Measurements from ENCODE around the gene RASGRP2.

The RASGRP2 gene

DNA sequence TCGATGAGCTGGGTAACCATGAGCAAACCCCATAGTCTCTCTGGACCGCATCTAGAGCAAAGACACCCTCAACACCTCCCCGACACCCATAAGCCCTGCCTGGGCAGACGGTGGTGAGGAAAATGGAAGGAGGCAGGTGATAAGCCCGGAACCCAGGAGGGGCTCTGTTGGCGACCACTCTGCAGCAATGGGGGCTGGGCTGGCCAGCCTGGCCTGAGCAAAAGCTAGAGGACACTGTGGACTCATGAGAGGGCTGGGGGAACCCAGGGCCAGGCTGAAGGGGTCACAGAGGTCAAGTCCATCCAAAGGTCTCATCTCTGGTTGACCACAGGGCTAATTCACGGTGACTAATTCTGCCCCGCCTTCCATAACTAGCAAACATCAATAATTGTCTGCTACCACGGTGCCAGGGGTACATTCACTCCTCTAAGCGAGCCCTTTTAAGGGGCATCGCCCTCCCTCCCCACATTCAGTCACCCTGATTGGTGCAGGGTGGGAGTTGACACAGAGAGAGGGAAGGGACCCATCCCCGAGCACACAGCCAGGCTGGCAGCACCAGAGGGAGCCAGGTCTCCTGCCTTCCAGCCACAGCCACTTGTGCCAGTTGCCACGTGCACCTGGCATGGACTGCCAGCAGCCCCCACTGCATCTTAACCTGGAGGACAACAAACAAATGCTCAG lies 11.9 kb upstream of the RASGRP2 start:
- FAIRE-seq, result no peak

DNA sequence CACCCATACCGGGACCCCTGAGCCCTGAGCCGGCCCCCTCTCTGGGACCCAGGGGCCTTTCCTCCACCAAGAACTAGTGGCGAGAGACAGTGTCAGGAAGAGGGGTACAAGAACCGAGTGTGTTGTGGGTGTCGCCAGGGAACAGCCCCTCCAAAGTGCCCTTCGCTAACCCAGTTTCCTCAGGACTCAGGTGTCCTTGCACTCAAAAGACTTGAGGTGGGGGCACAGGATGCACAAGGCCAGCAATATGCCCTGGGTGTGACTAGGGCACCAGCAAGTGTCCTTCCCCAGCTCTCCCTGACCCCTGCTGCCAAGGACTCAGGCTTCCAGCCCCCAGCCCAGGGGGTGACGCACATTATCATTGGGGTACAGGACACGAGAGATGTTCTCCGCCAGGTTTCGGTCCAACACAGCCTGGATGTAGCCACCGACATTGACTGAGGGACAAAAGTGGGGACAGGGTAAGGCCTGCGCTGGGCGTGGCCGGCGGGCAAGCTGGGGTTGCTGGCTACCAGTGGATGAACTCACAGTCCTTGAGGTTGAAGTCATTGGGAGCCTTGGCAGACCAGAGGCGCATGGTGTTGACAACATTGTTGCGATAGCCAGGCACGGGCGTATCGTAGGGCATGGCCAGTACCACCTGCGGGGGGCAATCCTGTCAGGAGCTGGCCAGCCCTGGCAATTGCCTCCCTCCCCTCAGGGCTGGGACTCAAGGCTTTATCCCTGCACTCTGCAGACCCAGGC lies 11.1 kb upstream of the RASGRP2 start:
- no peak for FAIRE-seq

- FAIRE-seq, result no peak
These were observed 10.4 kb upstream of the RASGRP2 start for GRCh38 chr11:64754124-64754918.

GRCh38 chr11:64753380-64754123 lies 9.6 kb upstream of the RASGRP2 start:
- FAIRE-seq, result no peak

GRCh38 chr11:64753019-64753379 lies 9.1 kb upstream of the RASGRP2 start:
- FAIRE-seq, result no peak

DNA sequence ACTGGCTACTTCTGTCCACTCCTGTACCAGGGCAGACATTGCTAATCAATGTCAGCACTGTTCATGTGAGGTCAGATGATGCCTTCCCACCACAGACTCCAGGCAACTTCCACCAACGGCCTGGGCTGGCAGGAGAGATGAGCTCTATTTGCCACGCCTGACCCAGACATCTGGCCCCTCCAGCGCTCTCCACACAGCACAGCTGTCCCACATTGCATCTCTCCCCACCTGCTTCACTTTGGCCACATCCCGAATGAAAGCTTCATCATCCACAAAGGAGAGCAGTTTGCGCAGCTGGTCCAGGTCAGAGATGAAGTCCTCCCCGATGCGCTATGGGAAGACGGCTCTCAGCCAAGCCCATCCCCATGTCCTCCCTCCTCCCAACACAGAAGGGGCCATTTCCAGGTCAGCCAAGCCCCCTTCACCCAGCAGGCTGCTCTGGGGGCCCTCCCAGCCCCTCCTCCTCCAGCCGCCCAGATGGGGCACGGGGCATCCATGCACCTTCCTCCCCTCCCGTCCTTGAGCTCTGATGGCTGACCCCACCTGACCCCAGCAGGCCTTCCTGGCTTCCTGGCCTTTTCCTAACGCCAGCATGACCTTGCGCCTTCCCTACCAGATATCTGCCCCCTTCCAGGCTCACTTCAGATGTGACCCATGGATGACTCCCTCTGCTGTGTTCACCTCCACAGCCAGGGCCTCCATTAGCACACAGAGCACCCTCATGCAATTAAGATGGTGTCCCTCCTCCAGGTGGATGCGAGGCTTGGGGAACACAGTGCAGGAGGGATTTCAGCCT lies 8.4 kb upstream of the RASGRP2 start:
- FAIRE-seq, result no peak

DNA sequence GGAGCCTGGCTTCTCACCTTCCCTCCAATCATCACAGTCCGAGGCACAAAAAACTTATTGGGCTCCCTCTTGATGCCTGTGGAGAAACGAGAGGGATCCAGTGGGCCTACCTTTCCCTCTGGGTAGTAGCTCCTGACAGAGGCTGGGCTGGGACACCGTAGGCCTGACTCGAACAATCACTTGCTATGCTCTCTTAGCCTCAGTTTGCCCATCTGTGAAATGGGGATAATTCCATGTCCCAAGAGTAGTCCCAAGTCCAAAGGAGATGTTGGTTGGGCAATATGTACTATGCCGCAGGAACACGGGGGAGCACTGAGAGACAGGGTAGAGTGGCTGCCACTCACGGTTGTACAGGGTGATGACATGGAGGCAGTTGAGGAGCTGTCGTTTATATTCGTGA lies 7.6 kb upstream of the RASGRP2 start:
- FAIRE-seq, result no peak

DNA sequence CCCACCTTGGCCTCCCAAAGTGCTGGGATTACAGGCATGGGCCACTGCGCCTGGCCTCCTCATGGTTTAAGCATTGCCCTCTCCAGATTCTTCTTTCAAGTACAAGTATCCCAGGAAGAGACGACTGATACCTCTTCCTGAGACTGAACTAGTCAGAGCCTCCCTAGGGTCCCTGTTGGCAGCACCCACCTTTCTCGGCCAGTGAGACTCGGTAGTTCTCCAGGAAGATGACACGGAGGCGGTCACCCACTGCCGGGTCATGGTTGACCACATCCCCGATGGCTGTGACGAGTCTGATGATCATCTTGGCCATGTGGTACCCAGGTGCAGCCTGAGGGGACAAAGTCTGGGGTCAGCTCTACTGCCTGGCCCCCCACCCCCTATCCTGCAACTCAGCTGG lies 7.2 kb upstream of the RASGRP2 start:
- no peak for FAIRE-seq

GRCh38 chr11:64750361-64751054 lies 6.6 kb upstream of the RASGRP2 start:
- FAIRE-seq, result no peak

DNA sequence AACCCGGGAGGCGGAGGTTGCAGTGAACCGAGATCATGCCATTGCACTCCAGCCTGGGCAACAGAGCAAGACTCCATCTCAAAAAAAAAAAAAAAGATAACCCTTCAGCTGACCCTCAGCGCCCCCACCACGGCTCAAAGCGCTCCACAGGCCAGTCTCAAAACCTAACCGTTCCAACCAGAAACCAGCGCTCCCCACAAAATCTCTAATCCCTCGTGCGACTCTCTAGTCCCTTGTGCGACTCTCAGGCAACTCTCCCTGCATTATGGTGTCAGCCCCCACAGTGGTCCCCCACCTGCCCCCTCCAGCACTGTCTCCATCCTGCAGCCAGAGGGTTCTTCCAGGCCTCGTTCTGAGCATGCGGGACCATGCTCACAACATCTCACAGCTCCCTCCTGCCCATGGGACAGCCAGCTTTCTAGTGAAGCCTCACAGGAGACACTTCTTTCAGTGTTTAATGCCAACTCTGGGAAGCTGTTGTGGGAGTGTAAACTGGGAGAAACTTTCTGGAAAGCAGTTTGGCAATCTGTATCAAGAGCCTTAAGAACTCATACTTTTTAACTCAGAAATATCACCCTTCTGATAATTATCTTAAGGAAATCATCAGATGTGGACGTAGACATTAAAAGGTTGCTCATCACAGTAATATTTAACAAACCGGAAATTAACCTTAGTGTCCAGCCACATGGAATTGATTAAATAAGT lies 4.2 kb upstream of the RASGRP2 start:
- FAIRE-seq, result no peak

DNA sequence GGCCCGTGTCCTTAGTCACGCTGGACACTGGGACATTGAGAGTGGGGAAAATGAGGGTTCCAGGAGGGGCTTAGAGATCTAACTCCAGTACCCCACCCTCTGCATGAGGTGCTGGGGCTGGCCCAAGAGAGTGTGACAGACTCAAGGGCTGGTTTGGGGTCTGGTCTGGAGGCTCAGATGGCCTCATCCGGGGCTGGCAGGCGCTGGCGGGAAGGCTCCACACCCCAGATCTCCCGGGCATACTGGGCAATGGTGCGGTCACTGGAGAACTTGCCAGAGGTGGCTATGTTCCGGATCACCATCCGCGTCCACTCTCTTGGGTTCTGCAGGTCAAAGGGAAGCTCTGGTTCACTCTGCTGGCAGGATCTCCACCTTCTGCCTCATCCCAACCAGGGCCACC lies 2.5 kb upstream of the RASGRP2 start:
- FAIRE-seq, result no peak

- no peak for FAIRE-seq
These were observed 1.8 kb upstream of the RASGRP2 start for GRCh38 chr11:64745521-64746328.

- no peak for FAIRE-seq
These were observed 1.2 kb upstream of the RASGRP2 start for GRCh38 chr11:64745189-64745520.

GRCh38 chr11:64744544-64745188 lies 724 bp upstream of the RASGRP2 start:
- FAIRE-seq, result no peak

DNA sequence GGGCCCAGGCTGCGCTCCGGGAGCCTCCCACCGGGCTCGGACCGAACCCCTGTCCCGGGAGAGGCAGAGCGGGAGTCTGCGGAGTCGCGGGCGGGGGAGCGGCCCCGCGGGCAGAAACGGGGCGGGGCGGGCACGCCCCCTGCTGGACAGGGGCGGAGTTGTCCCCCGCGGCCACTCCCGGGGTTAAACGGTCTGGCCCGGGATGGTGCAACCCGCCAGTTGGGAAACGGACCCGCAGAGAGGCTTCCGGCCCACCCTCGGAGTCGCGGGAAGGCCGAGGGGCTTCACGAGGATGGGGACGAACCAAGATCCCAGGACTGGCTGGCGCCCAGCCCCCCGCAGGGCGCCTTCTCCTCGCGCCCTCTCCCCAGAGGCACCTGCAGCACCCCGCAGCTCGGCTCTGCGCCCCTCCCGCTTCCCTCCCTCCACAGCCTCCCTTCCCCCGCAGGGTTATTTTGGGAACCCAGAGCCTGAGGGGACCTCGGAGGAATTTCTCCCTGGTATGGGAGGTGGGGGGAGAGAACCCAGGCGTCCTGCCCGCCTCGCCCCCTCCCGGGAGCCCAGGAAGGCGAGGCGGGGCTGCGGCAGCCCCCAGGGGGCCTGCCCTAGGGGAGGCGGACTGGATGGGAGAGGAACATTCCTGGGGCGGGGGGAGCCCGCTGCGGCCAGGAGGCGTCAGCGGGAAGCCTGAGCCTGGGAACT lies 902 bp downstream of the RASGRP2 start:
- no peak for FAIRE-seq

- no peak for FAIRE-seq
These were observed 1.7 kb downstream of the RASGRP2 start for GRCh38 chr11:64742087-64742888.

DNA sequence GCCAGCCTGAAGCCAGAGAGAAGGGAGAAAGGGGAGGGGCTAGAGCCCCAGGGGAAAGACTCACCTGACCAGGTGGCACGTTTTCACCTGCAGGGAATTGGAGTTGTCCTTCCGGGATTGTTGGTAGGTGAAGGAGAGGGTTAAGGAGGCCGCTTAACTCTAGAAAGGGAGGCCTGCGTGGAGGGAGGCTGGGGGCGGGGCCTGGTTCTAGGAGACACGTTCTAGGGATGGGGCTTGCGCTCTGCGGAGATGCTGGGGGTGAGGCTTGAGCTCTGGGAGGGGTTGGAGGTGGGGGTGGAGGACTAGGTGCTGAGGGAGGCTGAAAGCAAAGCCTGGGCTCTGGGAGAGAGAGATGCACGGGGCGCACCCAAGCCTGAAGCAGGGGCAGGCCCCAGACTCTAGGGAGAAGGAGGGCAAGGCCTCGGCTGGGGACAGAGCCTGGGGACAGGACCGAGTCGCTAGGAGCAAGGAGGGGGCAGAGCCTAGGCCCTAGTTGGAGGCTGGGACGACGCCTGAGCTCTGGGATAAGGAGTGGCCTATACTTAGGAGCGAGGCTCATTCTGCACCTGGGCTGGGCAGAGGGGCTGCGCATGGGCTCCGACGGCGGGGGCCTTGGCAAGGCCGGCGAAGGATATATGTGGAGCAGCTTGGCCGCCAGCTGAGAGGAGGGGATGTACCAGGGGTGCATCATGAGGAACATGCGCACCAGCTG lies 2.4 kb downstream of the RASGRP2 start:
- FAIRE-seq, result no peak

GRCh38 chr11:64739871-64740270 lies 4.1 kb downstream of the RASGRP2 start:
- no peak for FAIRE-seq

Data from islet of Langerhans (tissue), 1 donor.